GM10248 (cell line): Measurements from ENCODE around the gene RXYLT1.

Source experiments
- CTCF ChIA-PET: fragments of 300-600 bp; sonication (Branson Sonifier 250); formaldehyde crosslinking; extraction: SDS; loops from one replicate; lab custom pipeline; 2021; ENCODE audit warnings: antibody characterized with exemption; lab: Yijun Ruan, JAX
- POLR2A ChIA-PET: fragments of 350-650 bp; sonication (Branson Sonifier 250); formaldehyde crosslinking; extraction: SDS; loops from one replicate; lab custom pipeline; 2020; ENCODE audit warnings: antibody characterized with exemption; lab: Yijun Ruan, JAX
- DNase-seq: peaks from one replicate; pipeline ENCODE4 v3.0.0; 2012; ENCODE audit errors: extremely low spot score
- CTCF ChIP-seq: IDR thresholded peaks from 2 replicates; pipeline ENCODE4 v1.5.1; 2012; ENCODE audit warnings: mild to moderate bottlenecking, low read depth; ENCODE audit errors: extremely low read depth, missing control alignments, control extremely low read depth

Gene RXYLT1

DNA sequence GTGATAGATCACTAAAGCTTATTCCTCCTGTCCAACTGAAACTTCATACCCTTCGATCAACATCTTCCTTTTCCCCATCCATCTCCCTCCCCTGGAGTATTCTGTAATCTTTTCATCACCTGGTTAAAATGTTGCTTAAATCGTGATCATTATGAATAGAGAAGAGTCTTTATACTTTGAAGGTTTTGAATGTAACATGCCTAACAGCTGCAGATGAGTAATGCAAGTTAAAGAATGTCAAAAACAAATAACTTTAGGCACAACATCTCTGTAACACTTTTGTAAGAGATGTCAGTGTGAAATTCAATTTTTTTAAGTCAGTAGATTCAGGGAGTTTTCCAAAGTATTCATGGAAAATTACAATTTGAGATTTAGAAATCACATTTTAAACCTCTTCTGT, 25.0 kb downstream of the RXYLT1 start:
- TF ChIP-seq CTCF = no peak
- CTCF ChIA-PET = no interaction called here
- DNase-seq = no peak
- POLR2A ChIA-PET = no interaction called here

DNA sequence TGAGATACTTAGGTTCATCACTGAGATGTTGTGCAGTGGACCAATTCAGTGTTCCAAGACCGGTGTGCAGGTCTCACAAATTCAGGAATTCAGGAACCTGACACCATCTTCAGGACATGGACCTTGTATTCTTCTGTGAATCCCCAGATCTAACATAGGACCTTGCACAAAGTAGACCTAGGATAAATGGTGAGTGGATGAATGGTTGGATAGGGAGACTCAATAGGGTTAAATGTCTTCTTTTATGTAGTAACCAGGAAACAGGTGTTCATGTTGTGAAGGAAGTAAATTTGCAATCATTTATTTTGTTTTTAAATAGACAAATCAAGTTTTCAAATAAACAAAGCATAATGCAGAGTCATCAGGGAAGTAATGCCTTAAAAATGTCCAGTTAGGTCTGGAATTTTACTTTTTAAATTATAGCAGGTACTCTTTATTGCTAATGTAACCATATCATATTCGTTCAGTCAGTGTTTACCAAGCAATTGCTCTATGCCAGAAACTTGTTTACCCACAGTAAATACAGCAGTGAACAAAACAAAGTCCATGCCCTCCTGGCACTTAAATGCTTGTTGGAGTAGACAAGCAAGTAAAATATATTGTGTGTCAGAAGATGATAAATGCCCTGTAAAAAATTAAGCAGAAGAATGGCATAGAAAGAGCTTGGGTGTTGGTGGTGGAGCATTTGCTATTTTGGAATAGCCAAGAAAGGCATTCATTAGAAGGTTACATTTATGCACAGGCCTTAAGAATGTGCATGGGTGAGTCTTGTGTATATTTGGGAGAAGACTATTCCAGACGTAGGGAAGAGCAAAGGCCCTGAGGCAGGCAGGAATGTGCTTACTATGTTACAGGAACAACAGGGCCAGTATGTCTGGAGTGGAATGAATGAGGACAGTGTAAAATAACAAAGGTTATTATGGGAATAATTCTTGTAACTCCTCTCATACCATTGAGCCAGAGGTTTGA, 26.3 kb downstream of the RXYLT1 start:
- CTCF ChIA-PET = interaction anchor here (0.9 to 1.7 kb wide), 2 partner anchors 20 to 427 kb away, joined by 3 to 5 read pairs; no protein-coding TSS in a partner anchor
- no peak for DNase-seq
- POLR2A ChIA-PET = no interaction called here

GRCh38 chr12:63808631-63809030, 28.9 kb downstream of the RXYLT1 start:
- ChIA-PET POLR2A (no interaction called here), CTCF (interaction anchor here (0.8 to 0.9 kb wide), 2 partner anchors 14 to 18 kb away, joined by 3 to 4 read pairs; no protein-coding TSS in a partner anchor)
- TF ChIP-seq CTCF = no peak
- DNase-seq = no peak

More for the DNA sequence above, 26.3 kb downstream of the RXYLT1 start:
- no peak for TF ChIP-seq CTCF

GRCh38 chr12:63809566-63809965, 29.9 kb downstream of the RXYLT1 start:
- POLR2A ChIA-PET = no interaction called here
- no peak for TF ChIP-seq CTCF
- CTCF ChIA-PET = interaction anchor here (0.8 kb wide), 1 partner anchor 15 kb away, joined by 3 read pairs; no protein-coding TSS in a partner anchor
- DNase-seq = no peak

- DNase-seq = no peak
- ChIA-PET POLR2A (no interaction called here), CTCF (interaction anchor here (0.7 to 3.2 kb wide), 2 partner anchors 9 to 33 kb away, joined by 3 to 13 read pairs; no protein-coding TSS in a partner anchor)
- no peak for TF ChIP-seq CTCF
Measured at GRCh38 chr12:63811334-63811733, 31.6 kb downstream of the RXYLT1 start.

GRCh38 chr12:63811755-63812154, 32.0 kb downstream of the RXYLT1 start:
- CTCF ChIA-PET = interaction anchor here (3.2 kb wide), 1 partner anchor 10 kb away, joined by 13 read pairs; no protein-coding TSS in a partner anchor
- no peak for DNase-seq
- no peak for TF ChIP-seq CTCF
- POLR2A ChIA-PET = no interaction called here
